Stimulated activated CD4-positive, alpha-beta T cell treated with anti-CD3 and anti-CD28 coated beads, Interleukin-12 subunit alpha, Interleukin-12 subunit beta, amount 100 ng/mL, for 4 hours (primary cell): ENCODE results near the gene KLF1.

Experiments used
- DNase-seq: peaks from one replicate; pipeline ENCODE4 v3.0.0-alpha.2; 2020

The KLF1 gene

DNA sequence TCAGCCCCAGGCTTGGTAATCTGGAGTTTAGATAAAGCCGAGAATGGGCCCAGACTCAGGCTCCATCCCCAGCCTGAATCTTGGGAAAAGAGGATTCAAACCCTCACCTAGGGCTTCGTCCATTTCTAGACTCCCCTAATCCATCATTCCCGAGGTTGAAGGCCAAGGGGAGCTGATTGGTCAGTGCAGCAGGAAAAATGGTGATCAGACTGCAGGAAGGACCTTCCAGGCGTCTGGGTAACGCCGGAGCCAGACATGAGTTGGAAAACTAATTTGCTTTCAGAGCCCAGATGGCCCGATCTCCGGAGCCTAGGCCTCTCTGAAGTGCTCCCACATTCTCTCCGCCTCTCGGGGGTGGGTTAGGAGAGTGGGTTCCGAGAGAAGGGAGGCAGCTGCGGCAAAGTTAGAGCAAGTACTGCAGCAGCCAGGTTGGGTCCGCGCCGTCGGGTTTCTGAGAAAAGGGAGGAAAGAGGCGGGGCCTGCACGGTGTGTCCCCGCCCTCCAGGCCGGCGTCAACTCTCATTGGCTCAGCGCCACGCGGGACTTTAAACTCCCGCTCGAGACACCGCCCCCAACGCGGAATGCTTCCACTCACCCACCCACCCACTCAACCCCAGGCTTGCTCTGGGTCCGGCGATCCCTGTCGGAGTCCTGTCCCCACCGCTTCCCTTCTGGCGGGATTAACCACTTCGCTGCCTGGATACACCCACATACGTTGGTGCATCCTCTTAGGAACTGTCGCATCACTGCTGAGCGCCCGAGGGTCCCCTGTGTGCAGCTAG, 51.8 kb downstream of the KLF1 start:
- DNase-seq = no peak

DNA sequence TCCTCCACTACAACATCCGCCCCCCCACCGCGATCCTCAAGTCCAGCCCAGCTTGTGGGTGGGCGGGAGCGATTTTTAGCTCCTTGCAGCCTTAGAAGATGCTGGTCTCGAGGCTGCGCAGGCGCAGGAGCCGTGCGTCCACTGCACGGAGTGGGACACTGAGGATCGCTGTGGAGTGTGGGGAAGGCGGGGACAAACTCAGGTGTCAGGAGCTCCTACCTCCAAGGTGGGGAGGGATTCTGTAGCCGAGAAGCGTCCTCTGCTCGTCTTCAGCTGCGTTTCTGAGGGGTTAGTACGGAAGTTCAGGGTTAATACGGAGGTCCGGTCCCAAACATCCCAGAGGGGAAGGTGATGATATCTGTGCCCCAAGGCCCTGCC, 52.4 kb downstream of the KLF1 start, which contains the start of gene RTBDN:
Gene RTBDN, minus strand, starts transcription at position 14 of the 378 bp plus-strand sequence. CDS start 4,600 bp downstream, outside the sequence.
- no peak for DNase-seq
